Globus pallidus (tissue), 1 donor: ENCODE data around the gene HHIPL1.
"Not testable (repeated sequence)": the region's sequence is repeated elsewhere in the genome, so short reads cannot be mapped to it uniquely, and the experiment has no call there.

Experiments
- DNase-seq: peaks from one replicate; pipeline ENCODE4 v3.0.0-alpha.2; 2015; ENCODE audit warnings: low spot score

The HHIPL1 gene

DNA sequence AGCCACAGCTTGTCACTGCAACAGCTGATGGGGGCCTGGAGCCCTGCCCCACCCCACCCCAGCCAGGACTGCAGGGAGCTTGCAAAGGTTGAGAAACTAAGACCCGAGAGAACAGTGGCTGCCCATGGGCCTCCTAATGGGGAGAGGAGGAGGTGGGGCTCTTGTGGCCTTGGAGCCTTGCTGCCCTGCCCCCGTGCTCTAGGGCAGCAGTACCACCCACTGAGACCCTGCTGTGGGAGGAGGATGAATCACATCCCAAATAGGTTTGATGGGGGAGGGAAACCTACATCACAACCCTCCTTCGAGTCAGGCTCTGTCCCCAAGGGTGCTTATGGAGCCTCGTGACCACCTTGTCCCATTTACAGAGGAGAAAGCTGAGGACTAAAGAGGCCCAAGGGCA lies 15.9 kb downstream of the HHIPL1 start:
- no peak for DNase-seq

DNA sequence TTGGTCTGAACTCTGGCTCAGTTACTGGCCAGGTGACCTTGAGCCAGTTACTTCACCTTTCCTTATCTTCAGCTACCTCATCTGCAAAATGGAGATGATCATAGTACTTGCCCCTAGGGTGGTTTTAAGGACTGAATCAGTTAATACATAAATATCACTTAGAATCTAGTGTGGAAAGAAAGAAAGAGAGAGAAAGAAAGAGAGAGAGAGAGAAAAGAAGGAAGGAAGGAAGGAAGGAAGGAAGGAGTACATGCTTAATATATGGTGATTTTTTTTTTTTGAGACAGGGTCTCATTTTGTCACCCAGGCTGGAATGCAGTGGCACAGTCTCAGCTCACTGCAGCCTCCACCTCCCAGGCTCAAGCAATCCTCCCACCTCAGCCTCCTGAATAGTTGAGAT lies 16.3 kb downstream of the HHIPL1 start:
- not testable (repeated sequence) for DNase-seq

DNA sequence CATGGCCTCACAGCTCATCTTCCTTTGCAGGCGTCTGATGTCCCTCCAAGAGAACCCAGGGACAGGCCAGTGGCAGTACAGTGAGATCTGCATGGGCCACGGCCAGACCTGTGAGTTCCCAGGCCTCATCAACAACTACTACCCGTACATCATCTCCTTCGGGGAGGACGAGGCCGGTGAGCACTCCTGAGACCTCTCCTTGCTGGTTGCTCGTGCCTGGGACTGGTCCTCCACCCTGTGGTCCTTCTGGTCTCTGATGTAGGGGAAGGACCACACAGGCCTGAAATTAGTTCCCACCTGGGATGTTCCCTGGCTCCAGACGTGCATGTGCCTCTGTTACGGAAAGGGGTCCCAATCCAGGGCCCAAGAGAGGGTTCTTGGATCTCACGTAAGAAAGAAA lies 17.9 kb downstream of the HHIPL1 start:
- DNase-seq, result no peak

DNA sequence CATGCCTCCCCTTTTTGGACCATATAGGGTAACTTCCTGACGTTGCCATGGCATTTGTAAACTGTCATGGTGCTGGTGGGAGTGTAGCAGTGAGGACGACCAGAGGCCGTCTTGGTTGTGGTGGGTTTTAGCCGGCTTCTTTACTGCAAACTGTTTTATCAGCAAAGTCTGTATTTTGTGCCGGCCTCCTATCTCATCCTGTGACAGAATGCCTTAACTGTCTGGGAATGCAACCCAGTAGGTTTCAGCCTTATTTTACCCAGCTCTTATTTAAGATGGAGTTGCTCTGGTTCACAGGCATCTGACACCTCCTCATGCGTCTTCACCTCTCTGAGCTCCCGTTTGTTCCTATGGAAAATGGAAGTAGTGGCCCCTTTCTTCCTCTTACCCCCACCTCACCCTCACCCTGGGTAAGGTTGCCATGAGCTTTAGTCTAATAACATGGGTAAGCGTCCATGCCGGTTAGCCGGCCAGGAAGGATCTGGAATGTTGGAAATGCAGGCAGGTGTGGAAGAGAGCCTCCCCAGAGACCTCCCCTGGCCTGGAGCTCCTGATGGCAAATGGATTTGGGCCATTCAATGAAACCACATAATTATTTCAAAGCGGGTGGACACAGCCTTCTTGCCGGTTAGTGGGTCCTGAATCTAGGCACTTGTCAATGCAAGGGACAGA lies 18.6 kb downstream of the HHIPL1 start:
- no peak for DNase-seq

DNA sequence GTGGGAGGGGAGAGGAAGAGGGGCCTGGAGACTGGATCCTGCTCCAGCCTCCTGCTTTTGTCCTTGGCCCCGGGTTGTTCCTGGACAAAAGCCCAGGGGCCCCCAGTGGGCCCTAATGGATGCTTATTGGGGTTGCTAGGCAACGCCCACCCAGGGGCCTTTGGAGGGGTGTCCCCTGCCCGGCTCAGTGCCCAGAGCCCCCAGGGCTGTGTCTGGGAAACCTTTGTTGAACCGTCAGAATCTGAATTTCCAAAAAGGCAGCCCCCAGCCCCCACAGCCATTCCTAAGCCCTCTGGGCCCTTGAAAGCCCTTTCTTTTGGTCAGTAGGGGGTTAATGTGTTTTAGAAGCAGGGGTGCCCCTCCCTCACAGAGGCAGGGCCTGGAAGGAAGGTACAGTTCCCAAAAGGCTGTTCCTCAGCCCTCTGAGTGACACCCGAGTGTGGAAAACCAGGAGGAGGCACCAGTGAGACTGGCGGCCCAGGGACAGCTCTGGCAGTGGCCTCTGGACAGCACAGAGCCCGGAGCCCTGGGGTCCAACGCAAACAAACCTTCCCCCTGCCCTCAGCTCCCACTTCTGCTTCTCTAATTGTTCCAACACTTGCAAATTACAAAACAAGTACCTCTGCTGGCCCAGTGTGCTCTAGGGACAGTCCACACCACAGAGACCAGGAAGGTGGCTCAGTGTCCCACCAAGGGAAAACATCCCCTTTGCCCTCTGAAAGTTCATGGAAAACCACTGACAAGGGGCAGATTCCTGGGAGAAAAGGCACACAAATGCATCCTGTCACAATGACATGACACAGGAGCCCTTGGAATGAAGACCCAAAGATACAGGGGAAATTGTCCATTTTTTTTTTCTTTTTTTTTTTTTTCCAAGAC lies 19.4 kb downstream of the HHIPL1 start:
- no peak for DNase-seq

DNA sequence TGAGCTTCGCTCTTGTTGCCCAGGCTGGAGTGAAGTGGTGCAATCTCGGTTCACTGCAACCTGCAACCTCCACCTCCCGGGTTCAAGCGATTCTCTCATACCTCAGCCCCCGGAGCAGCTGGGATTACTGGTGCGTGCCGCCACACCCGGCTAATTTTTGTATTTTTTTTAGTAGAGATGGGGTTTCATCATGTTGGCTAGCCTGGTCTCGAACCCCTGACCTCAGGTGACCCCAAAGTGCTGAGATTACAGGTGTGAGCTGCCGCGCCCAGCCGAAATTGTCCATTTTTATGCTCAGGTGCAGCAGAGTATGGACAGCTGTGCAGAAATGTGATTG lies 20.0 kb downstream of the HHIPL1 start:
- DNase-seq, result no peak

DNA sequence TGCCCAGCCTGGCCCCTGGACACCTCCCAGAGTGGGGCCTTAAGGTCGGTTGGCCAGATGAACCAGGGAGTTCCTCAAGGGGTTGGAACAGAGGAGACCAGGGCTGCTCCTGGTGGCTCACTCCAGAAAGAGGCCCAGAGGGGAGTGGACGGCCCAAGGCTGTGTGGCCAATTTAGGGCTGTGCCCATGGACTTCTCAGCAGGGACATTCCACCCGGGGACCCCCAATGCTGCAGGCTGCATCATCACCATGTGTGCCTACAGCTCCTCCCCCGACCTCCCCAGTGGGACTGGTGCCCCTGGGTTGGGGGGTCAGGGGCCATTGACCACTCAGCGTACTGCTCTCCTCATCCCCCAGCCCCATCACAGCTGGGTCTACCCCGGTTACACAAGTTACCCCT lies 21.6 kb downstream of the HHIPL1 start:
- no peak for DNase-seq

DNA sequence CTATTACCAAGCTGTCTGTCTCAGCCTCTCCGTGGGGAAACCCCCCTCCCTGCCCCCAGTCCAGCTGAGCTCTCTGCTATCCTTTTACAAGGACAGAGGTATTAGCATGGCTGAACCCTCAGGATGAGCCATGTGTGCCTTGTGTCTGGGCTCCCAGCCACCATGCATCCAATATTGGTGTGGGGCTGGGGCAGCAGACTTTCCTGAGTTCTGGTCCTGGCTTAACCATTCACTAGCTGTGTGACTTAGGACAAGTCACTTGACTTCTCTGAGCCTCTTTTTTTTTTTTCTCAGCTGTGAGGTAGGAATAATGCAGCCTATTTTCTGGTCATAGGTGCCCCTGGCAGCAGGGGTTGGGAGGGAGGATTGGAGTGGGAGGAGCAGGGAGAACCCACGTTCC lies 22.1 kb downstream of the HHIPL1 start:
- DNase-seq, result no peak

DNA sequence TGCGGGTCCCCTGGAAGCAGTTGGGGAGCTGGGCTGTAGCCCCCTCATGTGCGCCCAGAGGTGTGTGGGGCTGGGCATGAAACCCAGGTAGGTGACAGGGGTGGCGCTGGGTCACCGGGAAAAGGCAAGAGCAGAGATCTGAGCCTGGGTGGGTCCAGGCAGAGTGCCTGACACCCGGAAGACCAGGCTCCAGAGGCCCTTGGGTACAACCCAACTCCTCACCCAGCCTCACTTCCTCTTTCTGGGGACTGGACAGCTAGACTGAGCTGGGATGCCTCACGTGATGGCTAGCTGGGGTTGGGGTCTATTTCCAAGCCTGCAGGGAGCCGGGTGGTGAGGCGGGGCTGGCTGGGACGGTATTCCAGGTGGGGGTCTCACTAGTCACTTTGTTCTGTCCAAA lies 22.9 kb downstream of the HHIPL1 start:
- no peak for DNase-seq

DNA sequence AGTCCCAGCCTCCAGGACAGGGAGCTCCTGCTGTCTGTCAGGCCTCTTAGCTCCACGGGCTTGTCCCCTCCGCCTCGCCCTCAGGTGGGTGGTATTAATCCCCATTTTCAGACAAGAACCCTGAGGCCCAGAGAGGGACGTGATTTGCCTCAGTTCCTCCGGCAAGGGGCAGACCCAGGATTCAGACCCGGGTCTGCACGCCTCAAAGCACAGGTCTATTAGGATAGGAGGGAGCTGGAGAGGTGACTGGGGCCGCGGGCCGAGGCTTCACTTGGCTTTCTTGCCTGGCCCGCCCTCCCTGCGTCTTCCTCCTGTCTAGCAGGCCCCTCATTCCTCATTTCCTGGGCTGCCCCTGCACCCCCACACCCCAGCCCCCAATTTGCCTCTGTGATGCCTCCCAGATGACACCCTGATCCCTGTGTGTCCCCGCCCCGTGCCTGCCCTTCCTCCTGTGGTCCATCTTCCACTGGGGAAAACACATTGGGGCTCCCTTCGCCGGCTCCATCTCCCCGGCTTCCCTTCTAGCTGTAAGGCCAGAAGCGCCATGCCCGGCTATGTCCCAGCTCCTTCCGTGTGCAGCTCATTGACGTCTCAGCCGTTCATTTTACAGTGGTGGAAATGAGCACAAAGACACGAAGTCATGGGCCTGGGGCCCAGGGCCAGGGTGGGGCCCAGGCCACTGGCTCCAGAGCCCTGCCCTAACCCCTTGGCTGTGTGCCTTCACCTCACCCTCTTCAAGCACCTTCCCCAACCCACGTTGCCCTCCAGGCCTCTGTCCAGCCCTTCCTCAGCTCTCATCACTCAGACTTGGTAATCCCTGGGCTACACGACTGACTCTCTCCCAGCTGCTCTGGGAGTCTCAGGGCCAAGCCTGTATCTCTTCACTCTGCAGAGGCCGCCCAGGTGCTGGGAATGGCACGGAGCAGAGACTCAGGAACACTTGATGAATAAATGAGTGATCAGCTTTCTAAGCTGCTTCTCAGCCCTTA lies 23.7 kb downstream of the HHIPL1 start:
- DNase-seq, result no peak

DNA sequence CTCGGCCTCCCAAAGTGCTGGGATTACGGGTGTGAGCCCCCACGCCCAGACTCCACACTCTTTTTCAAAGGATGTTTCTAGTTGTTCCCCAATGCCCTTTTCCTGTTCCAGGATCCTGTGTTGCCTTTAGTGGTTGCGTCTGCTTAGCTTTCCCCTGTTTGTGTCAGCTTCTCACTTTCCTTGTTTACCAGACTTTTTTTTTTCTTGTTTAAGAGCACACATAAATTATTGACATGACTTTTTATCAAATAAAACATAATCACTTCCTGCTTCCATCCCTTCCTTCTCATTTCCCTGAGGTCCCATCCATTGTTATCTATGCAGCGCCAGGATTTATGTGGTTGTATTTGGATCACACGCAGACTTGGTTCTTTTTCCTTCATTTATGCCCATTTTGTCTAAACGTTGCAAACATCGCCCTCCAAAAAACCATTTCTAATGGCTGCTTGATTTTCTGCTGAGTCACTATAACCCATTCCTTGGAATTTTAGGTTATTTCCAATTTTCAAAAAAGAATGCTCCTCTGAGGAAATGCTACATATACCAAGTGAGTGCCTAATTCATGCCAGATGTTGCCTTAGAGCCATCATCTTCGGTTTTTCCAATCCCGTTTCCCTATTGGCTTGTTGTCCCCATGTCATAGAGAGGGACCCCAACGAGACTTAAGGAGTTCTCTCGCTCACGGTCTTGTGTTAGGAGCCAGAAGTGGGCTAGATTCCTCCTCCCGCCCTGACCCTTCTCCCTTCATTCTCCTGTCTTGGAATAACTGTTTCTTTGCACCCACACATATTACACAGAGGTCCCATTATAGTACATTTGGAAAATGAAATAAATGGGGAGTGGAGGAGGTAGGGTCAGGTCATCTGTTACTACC lies 25.7 kb downstream of the HHIPL1 start:
- DNase-seq, result no peak

DNA sequence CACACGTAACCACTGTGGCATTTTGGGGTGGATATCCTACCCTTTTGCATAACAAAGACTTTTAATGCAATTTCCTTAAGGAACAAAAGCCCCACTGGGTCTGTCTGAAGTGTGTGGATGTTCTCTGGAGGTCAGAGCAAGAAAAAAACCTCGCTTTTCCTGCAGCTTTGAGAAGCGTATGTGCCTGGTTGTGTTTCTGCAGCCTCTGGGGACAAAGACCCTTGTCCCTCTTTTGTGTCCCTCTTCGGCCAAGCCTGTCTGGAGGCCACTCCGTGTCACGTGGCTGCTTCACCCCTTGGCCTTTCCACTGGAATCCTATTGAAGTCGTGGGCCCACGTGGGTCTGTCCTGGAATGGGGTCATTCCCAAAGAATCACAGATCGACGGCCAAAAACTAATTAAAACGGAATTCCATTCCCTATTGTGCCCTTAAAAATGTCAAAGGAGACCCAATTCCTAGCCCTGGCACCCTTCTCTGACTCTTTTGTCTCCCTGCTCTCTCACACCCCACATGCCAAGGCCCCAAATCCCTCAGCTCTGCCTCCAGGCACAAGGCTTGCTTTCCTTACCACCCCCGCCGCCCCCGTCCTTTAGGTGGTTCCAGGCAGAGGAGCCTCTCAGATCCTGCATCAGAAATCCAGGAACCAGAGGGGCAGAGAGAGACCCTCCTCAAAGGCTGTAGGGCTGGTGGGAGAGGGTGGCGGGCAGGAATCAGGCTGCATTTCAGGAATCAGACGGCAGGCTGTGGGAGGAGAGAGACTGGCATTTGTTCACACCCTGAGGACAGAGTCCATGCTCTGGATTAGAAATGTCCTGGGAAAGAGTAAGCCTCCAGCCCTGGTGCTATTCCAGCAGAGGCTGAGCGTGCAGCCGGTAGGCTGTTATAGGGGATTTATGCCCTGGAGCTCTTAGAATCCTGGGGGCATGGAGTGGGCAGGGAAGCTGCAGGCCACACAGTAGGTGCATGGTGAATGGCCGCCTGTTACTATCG lies 26.6 kb downstream of the HHIPL1 start:
- DNase-seq, result peak; percentile 51

DNA sequence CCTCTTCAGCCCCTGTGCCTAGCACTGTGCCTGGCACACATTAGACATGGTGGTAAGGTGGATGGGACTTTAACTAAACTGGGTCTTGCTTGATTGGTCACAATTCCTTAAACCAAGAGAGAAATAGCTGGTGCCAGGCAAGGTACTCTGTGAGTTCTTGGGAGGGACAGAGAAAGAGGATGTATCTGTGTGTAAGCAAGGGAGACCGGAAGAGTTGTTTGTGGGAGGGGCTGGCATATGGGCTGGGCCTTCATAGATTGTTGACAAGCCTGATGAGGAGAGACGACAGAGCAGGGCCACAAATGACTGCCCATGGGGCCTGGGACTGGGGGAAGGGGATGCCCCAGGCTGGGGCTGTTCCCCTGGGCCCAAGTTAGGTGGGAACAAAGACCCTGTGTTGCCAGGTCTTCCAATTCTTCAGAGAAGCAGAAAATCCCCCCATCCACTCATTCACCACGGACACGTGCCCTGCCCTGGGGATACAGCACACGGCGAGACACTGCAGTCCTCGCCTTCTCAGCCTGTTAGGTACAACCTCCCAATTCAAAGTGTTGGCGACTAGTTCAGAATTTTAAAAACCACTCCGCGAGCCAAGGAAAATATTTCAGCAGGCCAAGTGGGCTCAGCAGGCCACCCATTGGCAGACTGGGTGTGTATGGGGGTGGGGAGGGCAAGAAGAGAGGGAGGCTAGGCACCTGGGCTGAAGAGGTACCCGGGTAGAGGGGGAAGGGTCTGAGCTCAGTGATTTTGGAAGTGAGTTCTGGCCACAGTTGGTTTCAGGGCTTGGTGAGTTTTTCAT lies 27.8 kb downstream of the HHIPL1 start:
- DNase-seq, result no peak

DNA sequence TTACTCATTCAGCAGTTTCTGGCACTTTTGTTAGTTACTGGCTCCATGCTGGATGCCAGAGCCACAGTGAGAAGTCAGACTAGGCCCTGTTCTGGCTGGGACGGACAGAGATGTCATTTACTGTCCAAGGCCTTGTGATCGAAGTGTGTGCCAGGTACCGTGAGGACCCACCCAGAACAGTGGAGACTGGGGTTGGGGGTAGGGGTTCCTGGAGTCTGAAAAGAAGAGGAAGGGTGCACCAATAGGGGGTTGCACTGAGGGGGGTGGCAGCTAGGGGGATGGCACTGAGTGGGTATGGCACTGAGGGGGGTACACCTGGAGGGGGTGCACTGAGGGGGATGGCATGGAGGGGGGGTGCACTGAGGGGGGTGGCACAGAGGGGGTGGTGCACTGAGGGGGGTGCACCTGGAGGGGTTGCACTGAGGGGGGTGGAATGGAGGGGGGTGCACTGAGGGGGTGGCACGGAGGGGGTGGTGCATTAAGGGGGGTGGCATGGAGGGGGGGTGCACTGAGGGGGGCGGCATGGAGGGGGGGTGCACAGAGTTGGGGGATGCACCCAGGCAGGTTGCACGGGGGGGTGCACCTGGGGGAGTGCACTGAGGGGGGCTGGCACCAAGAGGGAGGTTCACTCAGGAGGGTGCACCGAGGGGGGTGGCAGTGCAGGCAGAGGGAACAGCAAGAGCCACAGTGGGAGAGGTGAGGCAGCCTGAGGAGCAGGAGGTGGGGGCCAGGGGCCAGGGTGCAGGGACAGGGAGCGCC lies 28.6 kb downstream of the HHIPL1 start:
- DNase-seq, result no peak

DNA sequence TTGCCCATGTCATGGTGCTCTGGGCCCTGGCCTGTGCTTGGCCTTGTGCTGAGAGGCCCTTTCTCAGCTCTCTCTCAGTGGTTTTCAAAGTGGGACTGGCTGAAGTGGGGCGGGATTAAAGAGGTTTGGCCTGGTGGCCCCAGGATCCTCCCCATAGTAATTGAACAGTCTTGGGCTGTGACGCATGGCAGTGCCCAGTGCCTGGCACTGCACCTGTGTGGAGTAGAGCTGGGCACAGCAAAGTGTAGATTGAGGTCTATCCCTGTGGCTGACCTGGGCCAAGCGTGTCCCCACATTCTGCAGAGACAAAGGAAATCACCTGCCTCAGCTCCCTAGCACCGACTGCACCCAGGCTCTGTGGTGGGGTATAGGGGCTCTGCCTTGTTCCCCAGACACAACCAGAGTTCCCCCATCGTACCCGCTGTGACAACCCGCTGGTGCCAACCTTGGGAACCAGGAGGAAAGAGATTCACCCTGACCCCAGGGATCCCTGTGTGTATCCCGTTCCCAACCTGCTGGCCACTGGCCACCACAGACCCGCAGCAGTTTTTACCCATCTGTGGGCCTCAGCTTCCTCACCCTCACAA lies 29.2 kb downstream of the HHIPL1 start:
- DNase-seq, result no peak

DNA sequence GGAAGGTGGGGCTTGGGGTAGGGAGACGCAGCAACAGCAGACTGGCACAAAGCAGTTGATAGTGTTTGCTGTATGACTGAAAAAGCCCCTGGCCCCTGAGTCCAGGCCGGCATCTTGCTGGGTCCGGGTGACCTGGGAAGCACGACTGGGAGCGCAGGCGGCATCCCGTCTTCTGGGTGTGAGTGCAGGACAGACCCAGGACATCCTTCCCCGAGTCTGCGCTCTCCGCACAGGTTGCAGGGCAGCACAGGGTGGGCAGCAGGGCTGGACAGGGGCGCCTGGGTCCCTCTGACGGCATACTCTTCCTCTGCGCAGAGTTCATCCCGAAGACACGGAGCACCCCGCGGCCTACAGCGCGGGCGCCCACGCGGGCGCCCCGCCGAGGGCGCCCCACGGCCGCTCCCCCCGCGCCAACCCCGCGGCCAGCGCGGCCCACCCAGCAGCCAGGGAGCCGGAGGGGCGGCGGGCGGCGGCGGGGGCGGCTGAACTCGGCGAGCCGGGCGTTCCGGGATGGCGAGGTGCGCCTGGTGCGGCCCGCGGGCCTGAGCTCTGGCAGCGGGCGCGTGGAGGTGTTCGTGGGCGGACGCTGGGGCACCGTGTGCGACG lies 29.9 kb downstream of the HHIPL1 start:
- DNase-seq, result no peak

DNA sequence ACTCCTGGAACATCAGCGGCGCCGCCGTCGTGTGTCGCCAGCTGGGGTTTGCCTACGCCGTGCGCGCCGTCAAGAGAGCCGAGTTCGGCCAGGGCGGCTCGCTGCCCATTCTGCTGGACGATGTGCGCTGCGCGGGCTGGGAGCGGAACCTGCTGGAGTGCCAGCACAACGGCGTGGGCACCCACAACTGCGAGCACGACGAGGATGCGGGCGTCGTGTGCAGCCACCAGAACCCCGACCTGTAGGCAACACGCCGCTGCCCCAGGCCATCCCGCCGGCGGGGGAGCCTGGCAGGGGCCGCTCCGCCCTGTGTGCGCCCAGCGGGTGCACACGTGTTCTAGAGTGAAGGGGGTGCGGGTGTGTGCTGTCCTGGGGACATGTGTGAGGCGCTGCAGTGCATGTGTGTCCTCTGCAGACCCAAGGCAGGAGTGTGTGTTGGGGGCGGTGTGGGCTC lies 30.5 kb downstream of the HHIPL1 start:
- no peak for DNase-seq

DNA sequence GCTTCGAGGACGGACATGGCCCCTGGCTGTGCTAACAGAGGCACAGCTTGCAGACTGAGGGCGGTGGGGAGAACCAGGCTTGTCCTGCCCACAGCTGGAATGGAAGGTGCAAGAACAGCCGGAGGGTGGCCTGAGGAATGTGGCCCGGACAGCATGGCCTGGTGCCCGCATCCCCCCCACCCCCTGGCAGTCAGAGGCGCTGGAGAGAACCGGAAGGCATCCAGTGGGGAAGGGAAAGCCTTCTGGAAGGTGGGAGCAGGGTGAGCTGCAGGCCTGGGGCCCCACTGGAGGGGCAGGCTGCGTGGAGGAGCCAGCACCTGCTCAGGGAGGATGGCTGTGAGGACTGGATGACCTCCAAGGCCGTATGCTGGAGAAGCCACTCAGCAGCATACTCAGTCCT lies 31.0 kb downstream of the HHIPL1 start:
- DNase-seq, result no peak
